ENCODE data around the gene EDC3. TPM values are rescaled to one million over a fixed set of nuclear protein-coding genes. Genes with fewer than 3 reads are reported as not detected.
"Not testable (repeated sequence)": the region's sequence is repeated elsewhere in the genome, so short reads cannot be mapped to it uniquely, and the experiment has no call there.

EDC3 gene
- polyA plus RNA-seq, 2 donors, result 12.2 to 14.5 TPM

DNA sequence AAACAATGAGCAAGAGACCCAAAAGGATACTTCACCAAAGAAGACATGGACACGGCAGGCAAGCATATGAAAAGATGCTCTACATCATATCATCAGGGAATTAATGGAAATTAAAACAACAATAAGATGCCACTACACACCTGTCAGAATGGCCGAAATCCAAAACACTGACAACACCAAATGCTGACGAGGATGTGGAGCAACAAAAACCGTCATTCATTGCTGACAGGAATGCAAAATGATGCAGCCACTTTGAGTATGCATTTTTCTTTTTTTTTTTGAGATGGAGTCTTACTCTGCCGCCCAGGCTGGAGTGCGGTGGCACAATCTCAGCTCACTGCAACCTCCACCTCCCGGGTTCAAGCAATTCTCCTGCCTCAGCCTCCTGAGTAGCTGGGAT lies 19.0 kb downstream of the EDC3 start:
- Histone ChIP-seq H3K4me1 (ENCODE audit: control insufficient read depth in 2 of 2, insufficient read depth in 2 of 2, low read length in 1 of 2) (no peaks in the 10 kb centered on the region), H3K27ac (ENCODE audit: low read depth in 2 of 2, low read length in 1 of 2) (no peak overlapping the region), H3K36me3 (ENCODE audit: control insufficient read depth in 2 of 2, insufficient read depth in 2 of 2, low read length in 1 of 2) (peaks cover 2 to 6% of the 10 kb centered on the region in 2 donors), H3K9me3 (ENCODE audit: control insufficient read depth in 2 of 2, insufficient read depth in 1 of 2, low read depth in 1 of 2, low read length in 1 of 2) (no peaks in the 10 kb centered on the region), H3K27me3 (ENCODE audit: control insufficient read depth in 1 of 2, insufficient read depth in 2 of 2, low read length in 2 of 2) (no peaks in the 10 kb centered on the region), H3K4me3 (ENCODE audit: low read depth in 1 of 2, low read length in 2 of 2) (no peak overlapping the region)
- WGBS, 2 donors, result 90 to 91% methylated on average over 7 of the region's 7 CpGs

DNA sequence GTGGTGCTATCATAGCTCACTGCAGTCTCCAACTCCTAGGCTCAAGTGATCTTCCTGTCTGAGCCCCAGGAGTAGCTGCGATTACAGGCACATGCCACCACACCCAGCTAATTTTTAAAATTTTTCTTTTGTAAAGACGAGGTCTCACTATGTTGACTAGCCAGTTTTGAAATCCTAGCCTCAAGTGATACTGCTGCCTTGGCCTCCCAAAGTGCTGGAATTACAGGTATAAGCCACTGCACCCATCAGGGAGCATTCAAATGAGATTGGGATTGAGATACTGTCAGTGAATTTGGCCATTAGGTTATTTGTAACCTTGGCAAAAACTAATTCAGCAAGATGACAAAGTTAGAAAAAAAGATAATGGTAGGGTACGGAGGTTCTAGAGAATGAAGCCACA lies 21.7 kb downstream of the EDC3 start:
- Histone ChIP-seq H3K36me3 (ENCODE audit: control insufficient read depth in 2 of 2, insufficient read depth in 2 of 2, low read length in 1 of 2) (peaks cover 6% of the 10 kb centered on the region in 2 donors), H3K27me3 (ENCODE audit: control insufficient read depth in 1 of 2, insufficient read depth in 2 of 2, low read length in 2 of 2) (no peaks in the 10 kb centered on the region), H3K27ac (ENCODE audit: low read depth in 2 of 2, low read length in 1 of 2) (no peak overlapping the region), H3K4me3 (ENCODE audit: low read depth in 1 of 2, low read length in 2 of 2) (no peak overlapping the region), H3K4me1 (ENCODE audit: control insufficient read depth in 2 of 2, insufficient read depth in 2 of 2, low read length in 1 of 2) (no peaks in the 10 kb centered on the region), H3K9me3 (ENCODE audit: control insufficient read depth in 2 of 2, insufficient read depth in 1 of 2, low read depth in 1 of 2, low read length in 1 of 2) (no peaks in the 10 kb centered on the region)
- 71 to 73% methylated on average over 3 of the region's 3 CpGs for WGBS, 2 donors

DNA sequence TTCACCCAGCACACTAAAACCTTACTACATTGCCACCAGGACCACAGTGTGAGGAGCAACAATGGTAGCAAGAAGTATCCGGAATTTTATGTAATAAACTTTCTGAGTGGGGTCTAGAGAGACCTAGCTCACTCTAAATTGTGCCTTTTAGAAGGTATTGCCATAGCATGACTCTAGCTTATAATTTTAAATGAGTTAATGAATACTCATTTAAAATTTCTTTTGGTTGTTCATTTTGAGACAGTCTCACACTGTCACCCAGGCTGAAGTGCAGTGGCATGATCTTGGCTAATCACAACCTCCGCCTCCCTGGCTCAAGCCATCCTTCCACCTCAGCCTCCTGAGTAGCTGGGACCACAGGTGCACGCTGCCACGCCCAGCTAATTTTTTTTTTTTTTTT lies 26.2 kb downstream of the EDC3 start:
- H3K4me3 ChIP-seq (ENCODE audit: low read depth in 1 of 2, low read length in 2 of 2), result no peak overlapping the region
- H3K36me3 ChIP-seq (ENCODE audit: control insufficient read depth in 2 of 2, insufficient read depth in 2 of 2, low read length in 1 of 2), result peaks cover 6% of the 10 kb centered on the region in 2 donors

DNA sequence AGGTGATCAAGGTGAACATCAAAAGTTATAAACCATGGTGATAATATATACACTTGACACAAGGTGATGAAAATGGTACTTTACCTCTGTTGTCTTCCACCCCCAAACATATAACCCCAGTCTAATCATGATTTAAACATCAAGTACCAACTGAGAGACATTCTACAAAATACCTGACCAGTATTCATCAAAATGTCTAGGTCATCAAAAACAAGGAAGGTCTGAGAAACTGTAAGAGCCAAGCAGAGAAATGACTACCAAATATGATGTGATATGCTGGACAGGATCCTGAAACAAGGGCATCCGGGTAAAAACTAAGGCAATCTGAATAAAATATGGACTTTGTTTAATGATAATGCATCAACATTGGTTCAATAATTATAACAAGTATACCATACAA lies 27.8 kb downstream of the EDC3 start:
- no peaks in the 10 kb centered on the region for H3K4me1 ChIP-seq (ENCODE audit: control insufficient read depth in 2 of 2, insufficient read depth in 2 of 2, low read length in 1 of 2)
- H3K4me3 ChIP-seq (ENCODE audit: low read depth in 1 of 2, low read length in 2 of 2), result no peak overlapping the region
- WGBS, 2 donors, result 79 to 87% methylated on average over 1 of the region's 1 CpG
- H3K27ac ChIP-seq (ENCODE audit: low read depth in 2 of 2, low read length in 1 of 2), result no peak overlapping the region
- H3K36me3 ChIP-seq (ENCODE audit: control insufficient read depth in 2 of 2, insufficient read depth in 2 of 2, low read length in 1 of 2), result peaks cover 4 to 6% of the 10 kb centered on the region in 2 donors
- no peaks in the 10 kb centered on the region for H3K9me3 ChIP-seq (ENCODE audit: control insufficient read depth in 2 of 2, insufficient read depth in 1 of 2, low read depth in 1 of 2, low read length in 1 of 2)
- H3K27me3 ChIP-seq (ENCODE audit: control insufficient read depth in 1 of 2, insufficient read depth in 2 of 2, low read length in 2 of 2), result no peaks in the 10 kb centered on the region

More for the DNA sequence above, 26.2 kb downstream of the EDC3 start:
- no peak overlapping the region for H3K27ac ChIP-seq (ENCODE audit: low read depth in 2 of 2, low read length in 1 of 2)
- H3K9me3 ChIP-seq (ENCODE audit: control insufficient read depth in 2 of 2, insufficient read depth in 1 of 2, low read depth in 1 of 2, low read length in 1 of 2), result no peaks in the 10 kb centered on the region
- no peaks in the 10 kb centered on the region for H3K4me1 ChIP-seq (ENCODE audit: control insufficient read depth in 2 of 2, insufficient read depth in 2 of 2, low read length in 1 of 2)
- WGBS, 2 donors, result 93 to 97% methylated on average over 4 of the region's 4 CpGs
- H3K27me3 ChIP-seq (ENCODE audit: control insufficient read depth in 1 of 2, insufficient read depth in 2 of 2, low read length in 2 of 2), result no peaks in the 10 kb centered on the region

DNA sequence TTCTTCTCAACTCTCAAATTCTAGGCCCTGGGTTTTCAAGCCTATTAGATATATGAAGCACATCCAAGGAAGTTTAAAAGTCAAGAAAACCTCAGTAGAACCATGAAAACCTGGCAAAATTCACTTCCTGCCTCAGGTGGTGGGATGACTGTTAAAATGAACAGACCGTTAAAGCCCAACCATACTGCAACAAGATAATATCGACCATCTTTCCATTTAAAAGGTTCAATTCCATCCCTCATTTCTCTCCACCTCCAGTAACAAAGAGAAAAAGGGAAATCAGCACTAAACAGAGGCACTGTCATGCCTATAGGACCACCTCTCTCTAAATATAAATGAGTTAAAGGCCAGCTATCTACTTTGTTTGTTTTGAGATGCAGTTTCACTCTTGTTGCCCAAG lies 31.2 kb downstream of the EDC3 start:
- no peaks in the 10 kb centered on the region for H3K27me3 ChIP-seq (ENCODE audit: control insufficient read depth in 1 of 2, insufficient read depth in 2 of 2, low read length in 2 of 2)
- WGBS, 2 donors, result 81 to 84% methylated on average over 2 of the region's 2 CpGs
- H3K9me3 ChIP-seq (ENCODE audit: control insufficient read depth in 2 of 2, insufficient read depth in 1 of 2, low read depth in 1 of 2, low read length in 1 of 2), result no peaks in the 10 kb centered on the region
- no peaks in the 10 kb centered on the region for H3K36me3 ChIP-seq (ENCODE audit: control insufficient read depth in 2 of 2, insufficient read depth in 2 of 2, low read length in 1 of 2)
- H3K4me1 ChIP-seq (ENCODE audit: control insufficient read depth in 2 of 2, insufficient read depth in 2 of 2, low read length in 1 of 2), result no peaks in the 10 kb centered on the region
- no peak overlapping the region for H3K27ac ChIP-seq (ENCODE audit: low read depth in 2 of 2, low read length in 1 of 2)
- no peak overlapping the region for H3K4me3 ChIP-seq (ENCODE audit: low read depth in 1 of 2, low read length in 2 of 2)

DNA sequence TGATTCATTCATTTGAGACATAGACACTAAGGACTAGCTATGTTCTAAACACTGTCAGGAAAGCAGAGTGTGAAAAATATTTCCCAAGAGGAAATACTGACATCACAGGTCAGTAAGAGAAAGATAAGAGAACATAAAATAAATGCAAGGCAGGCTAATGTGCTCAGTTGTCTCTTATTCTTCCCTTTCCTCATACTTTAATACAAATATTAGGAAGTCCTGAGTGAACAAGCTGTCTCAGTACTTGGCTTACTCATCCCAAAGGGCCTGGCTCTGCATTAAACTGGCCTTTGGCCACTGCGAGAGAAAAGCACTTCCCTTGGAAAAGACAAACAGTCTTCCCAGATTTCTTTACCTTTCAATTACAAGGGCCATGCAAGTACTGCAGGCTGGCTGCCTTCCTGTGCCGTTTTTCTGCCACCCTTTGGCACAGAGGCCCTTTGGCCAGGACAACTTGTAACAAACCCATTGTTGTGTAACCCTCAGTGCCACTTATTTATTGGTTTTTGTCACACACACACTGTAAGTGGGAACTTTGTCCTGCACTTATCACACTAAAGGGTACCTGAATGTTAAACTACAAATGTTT lies 31.7 kb downstream of the EDC3 start:
- no peaks in the 10 kb centered on the region for H3K27me3 ChIP-seq (ENCODE audit: control insufficient read depth in 1 of 2, insufficient read depth in 2 of 2, low read length in 2 of 2)
- no peak overlapping the region for H3K4me3 ChIP-seq (ENCODE audit: low read depth in 1 of 2, low read length in 2 of 2)
- no peak overlapping the region for H3K27ac ChIP-seq (ENCODE audit: low read depth in 2 of 2, low read length in 1 of 2)
- no peaks in the 10 kb centered on the region for H3K36me3 ChIP-seq (ENCODE audit: control insufficient read depth in 2 of 2, insufficient read depth in 2 of 2, low read length in 1 of 2)
- H3K4me1 ChIP-seq (ENCODE audit: control insufficient read depth in 2 of 2, insufficient read depth in 2 of 2, low read length in 1 of 2), result no peaks in the 10 kb centered on the region
- H3K9me3 ChIP-seq (ENCODE audit: control insufficient read depth in 2 of 2, insufficient read depth in 1 of 2, low read depth in 1 of 2, low read length in 1 of 2), result no peaks in the 10 kb centered on the region
- WGBS, 2 donors, result 20 to 25% methylated on average over 2 of the region's 2 CpGs

DNA sequence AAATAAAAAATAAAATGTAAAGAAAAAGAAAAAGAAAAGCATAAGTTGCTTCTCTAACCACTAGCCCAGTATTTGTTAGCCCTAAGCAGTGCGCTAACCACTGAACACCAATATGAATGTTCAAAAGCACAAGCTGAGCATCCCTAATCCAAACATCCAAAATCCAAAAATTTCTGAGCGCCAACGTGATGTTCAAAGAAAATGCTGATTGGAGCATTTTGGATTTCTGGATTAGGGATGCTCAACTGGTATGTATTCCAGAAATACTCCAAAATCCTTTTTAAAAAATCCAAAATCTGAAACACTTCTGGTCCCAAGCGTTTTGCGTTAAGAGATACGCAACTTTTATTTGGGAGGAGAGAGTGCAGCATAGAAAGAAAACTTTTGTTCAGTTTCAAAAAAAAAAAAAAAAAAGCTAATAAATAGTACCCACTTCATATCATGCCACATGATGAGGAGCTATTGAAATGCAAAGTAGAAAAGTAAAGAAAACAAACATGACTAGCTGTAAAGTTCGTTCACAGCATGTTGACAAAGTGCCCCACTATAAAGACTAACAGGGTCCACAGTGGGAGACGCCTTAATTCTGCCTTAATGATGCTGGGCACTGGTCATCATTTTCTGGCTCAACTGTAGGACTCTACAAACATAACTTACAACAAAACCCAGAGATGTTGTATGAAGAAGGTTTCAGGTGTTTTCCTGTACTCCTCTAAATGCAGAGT lies 32.4 kb downstream of the EDC3 start:
- H3K4me3 ChIP-seq (ENCODE audit: low read depth in 1 of 2, low read length in 2 of 2), result no peak overlapping the region

DNA sequence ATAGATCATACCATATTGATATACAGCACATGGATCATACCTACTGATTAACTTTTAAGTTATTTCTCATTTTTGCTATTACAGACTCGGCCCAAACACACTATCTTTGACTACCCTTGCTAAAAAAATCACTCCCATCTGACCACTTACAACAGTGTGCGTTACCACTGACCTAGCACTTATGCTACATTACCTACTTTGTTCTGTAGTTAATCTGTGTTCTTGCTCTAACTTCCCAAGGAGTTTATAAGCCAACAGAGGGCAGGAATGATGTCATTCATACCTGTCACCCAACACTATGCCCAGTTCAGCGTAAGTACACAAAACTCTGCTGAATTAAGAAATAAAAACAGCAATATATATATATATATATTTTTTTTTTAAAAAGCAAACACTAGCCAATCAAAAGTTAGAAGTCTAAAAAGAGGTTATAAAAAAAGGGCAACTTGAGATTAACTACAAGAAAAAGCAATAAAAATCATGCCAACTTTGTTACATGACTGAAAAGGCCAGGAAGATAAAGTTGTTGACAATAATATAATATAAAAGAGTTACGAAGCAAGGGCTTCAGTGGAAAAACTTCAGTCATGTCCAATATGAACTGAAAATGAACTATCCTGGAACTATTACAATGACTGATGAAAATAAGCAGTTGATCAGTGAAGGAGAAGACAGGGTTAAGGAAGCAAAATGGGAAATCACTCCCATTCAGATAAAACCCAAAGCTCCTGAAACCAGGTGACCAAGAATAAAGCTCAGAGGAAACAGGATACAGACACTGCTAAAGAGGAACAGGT lies 33.6 kb downstream of the EDC3 start:
- H3K4me1 ChIP-seq (ENCODE audit: control insufficient read depth in 2 of 2, insufficient read depth in 2 of 2, low read length in 1 of 2), result no peaks in the 10 kb centered on the region
- no peak overlapping the region for H3K27ac ChIP-seq (ENCODE audit: low read depth in 2 of 2, low read length in 1 of 2)
- peaks cover 0 to under 1% of the 10 kb centered on the region in 2 donors for H3K9me3 ChIP-seq (ENCODE audit: control insufficient read depth in 2 of 2, insufficient read depth in 1 of 2, low read depth in 1 of 2, low read length in 1 of 2)
- H3K36me3 ChIP-seq (ENCODE audit: control insufficient read depth in 2 of 2, insufficient read depth in 2 of 2, low read length in 1 of 2), result peaks cover 0 to under 1% of the 10 kb centered on the region in 2 donors
- H3K4me3 ChIP-seq (ENCODE audit: low read depth in 1 of 2, low read length in 2 of 2), result no peak overlapping the region
- no peaks in the 10 kb centered on the region for H3K27me3 ChIP-seq (ENCODE audit: control insufficient read depth in 1 of 2, insufficient read depth in 2 of 2, low read length in 2 of 2)
- WGBS, 2 donors, result 80 to 90% methylated on average over 4 of the region's 4 CpGs

More for the DNA sequence above, 32.4 kb downstream of the EDC3 start:
- WGBS, 2 donors, result 89% methylated on average over 8 of the region's 8 CpGs
- H3K9me3 ChIP-seq (ENCODE audit: control insufficient read depth in 2 of 2, insufficient read depth in 1 of 2, low read depth in 1 of 2, low read length in 1 of 2), result no peaks in the 10 kb centered on the region
- H3K27me3 ChIP-seq (ENCODE audit: control insufficient read depth in 1 of 2, insufficient read depth in 2 of 2, low read length in 2 of 2), result no peaks in the 10 kb centered on the region
- no peaks in the 10 kb centered on the region for H3K36me3 ChIP-seq (ENCODE audit: control insufficient read depth in 2 of 2, insufficient read depth in 2 of 2, low read length in 1 of 2)
- H3K27ac ChIP-seq (ENCODE audit: low read depth in 2 of 2, low read length in 1 of 2), result no peak overlapping the region
- H3K4me1 ChIP-seq (ENCODE audit: control insufficient read depth in 2 of 2, insufficient read depth in 2 of 2, low read length in 1 of 2), result no peaks in the 10 kb centered on the region

DNA sequence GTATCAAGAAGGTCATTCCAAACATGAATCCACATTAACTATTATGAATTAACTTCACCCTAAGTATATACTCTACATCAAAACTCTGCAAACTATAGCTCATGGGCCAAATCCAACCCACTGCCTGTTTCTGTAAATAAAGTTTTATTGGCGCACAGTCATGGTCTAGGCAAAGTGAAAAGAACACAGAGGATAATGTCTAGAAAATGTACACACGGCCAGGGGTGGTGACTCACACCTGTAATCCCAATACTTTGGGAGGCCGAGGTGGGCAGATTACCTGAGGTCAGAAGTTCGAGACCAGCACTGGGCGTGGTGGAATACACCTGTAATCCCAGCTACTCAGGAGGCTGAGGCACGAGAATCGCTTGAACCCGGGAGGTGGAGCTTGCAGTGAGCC lies 34.5 kb downstream of the EDC3 start:
- not testable (repeated sequence) for H3K4me1 ChIP-seq (ENCODE audit: control insufficient read depth in 2 of 2, insufficient read depth in 2 of 2, low read length in 1 of 2); H3K27me3 ChIP-seq (ENCODE audit: control insufficient read depth in 1 of 2, insufficient read depth in 2 of 2, low read length in 2 of 2); H3K36me3 ChIP-seq (ENCODE audit: control insufficient read depth in 2 of 2, insufficient read depth in 2 of 2, low read length in 1 of 2); H3K4me3 ChIP-seq (ENCODE audit: low read depth in 1 of 2, low read length in 2 of 2); H3K9me3 ChIP-seq (ENCODE audit: control insufficient read depth in 2 of 2, insufficient read depth in 1 of 2, low read depth in 1 of 2, low read length in 1 of 2); H3K27ac ChIP-seq (ENCODE audit: low read depth in 2 of 2, low read length in 1 of 2)
- WGBS, 2 donors, result 75 to 81% methylated on average over 8 of the region's 8 CpGs
